Choroid plexus epithelial cell (primary cell): ENCODE data around the gene IVNS1ABP.

Experiments used
- DNase-seq: peaks from one replicate; pipeline ENCODE4 v3.0.0-alpha.2; 2010; ENCODE audit warnings: low read depth
- H3K4me3 ChIP-seq: 2 replicates; pipeline ENCODE4 v1.5.1; 2011; ENCODE audit warnings: low read depth, mild to moderate bottlenecking, control low read depth, low read length, moderate library complexity
- CTCF ChIP-seq: conservative IDR thresholded peaks from 2 replicates; pipeline ENCODE4 v1.5.1; 2011; ENCODE audit warnings: low read depth, mild to moderate bottlenecking, control low read depth, inconsistent platforms, low read length, moderate library complexity

Gene IVNS1ABP

GRCh38 chr1:185353124-185353523 lies 36.1 kb upstream of the IVNS1ABP start:
- DNase-seq: no peak
- H3K4me3 ChIP-seq: no peak overlapping the region
- TF ChIP-seq CTCF: no peak

GRCh38 chr1:185351734-185352466 lies 34.9 kb upstream of the IVNS1ABP start:
- TF ChIP-seq CTCF: no peak
- no peak overlapping the region for H3K4me3 ChIP-seq
- peak; percentile 58 for DNase-seq

- no peak for TF ChIP-seq CTCF
- DNase-seq: no peak
- H3K4me3 ChIP-seq: no peak overlapping the region
These were observed 33.0 kb upstream of the IVNS1ABP start for GRCh38 chr1:185350027-185350442.

- DNase-seq: no peak
- TF ChIP-seq CTCF: no peak
- no peak overlapping the region for H3K4me3 ChIP-seq
These were observed 32.5 kb upstream of the IVNS1ABP start for GRCh38 chr1:185349556-185349955.

GRCh38 chr1:185348985-185349384 lies 31.9 kb upstream of the IVNS1ABP start:
- no peak overlapping the region for H3K4me3 ChIP-seq
- DNase-seq: no peak
- no peak for TF ChIP-seq CTCF

GRCh38 chr1:185348296-185348695 lies 31.3 kb upstream of the IVNS1ABP start:
- H3K4me3 ChIP-seq: no peak overlapping the region
- TF ChIP-seq CTCF: no peak
- no peak for DNase-seq
